Left lung (tissue), 14 donors: ENCODE results near the gene GSTA4. TPM values are rescaled to one million over a fixed set of nuclear protein-coding genes. Genes with fewer than 3 reads are reported as not detected.
"Not testable (repeated sequence)": the region's sequence is repeated elsewhere in the genome, so short reads cannot be mapped to it uniquely, and the experiment has no call there.

Experiments used
- ATAC-seq: fragments of 200-7000 bp; cut with Tn5 transposase; one replicate; pipeline ENCODE4 v1.9.1; 2020; ENCODE audit warnings: moderate library complexity
- DNase-seq, 4 donors: peaks; one replicate each; pipeline ENCODE4 v3.0.0-alpha.2; 2013 to 2020
- H3K27ac ChIP-seq, 2 donors: fragments of 200-600 bp; sonication (generic) in 1 of 2; one replicate each; pipeline versions ENCODE4 v1.5.0 to v1.8.0; 2020 to 2021
- H3K27me3 ChIP-seq, 2 donors: fragments of 200-600 bp; sonication (generic) in 1 of 2; one replicate each; pipeline versions ENCODE4 v1.5.0 to v1.8.0; 2020 to 2021
- H3K36me3 ChIP-seq, 2 donors: fragments of 200-600 bp; sonication (generic) in 1 of 2; one replicate each; pipeline versions ENCODE4 v1.5.0 to v1.8.0; 2020 to 2021
- H3K4me1 ChIP-seq, 2 donors: fragments of 200-600 bp; one replicate each; pipeline ENCODE4 v1.8.0; 2021
- H3K4me3 ChIP-seq, 2 donors: fragments of 200-600 bp; sonication (generic) in 1 of 2; one replicate each; pipeline versions ENCODE4 v1.5.0 to v1.8.0; 2020 to 2021; ENCODE audit warnings: mild to moderate bottlenecking in 1 of 2
- H3K9me3 ChIP-seq, 2 donors: fragments of 200-600 bp; sonication (generic) in 1 of 2; one replicate each; pipeline versions ENCODE4 v1.5.0 to v1.8.0; 2020 to 2021
- CTCF ChIP-seq, 2 donors: fragments of 200-600 bp; sonication (generic) in 1 of 2; IDR thresholded peaks; one replicate each; pipeline versions ENCODE4 v1.5.0 to v1.8.0; 2021; ENCODE audit warnings: antibody characterized with exemption in 2 of 2
- intact Hi-C, 2 donors: fragments of 100-400 bp; cut with DNase I; formaldehyde crosslinking; loops; one replicate each; pipeline versions ENCODE4 v1.11.2 to v1.14.2; 2022
- long read RNA-seq, 12 donors: library from polyadenylated mRNA in 2 of 12; unstranded in 2 of 12; transcript quantifications; one replicate each; pipeline ENCODE4 v2.0.0 and lab custom pipeline, GENCODE V29; 2019 to 2026
- polyA plus RNA-seq, 6 donors: library from polyadenylated mRNA; unstranded; fragments of 120-200 nt; gene quantifications; one replicate each; pipeline ENCODE4 v1.2.1, GENCODE V29; 2013; ENCODE audit not compliant: insufficient read length in 6 of 6
- total RNA-seq, 2 donors: library from RNA; stranded (reverse); fragmentation: NEBNext Ultra II Directional; extraction: Animal tissue kit (Norgen Biotek cat#: 25700); gene quantifications; one replicate each; pipeline ENCODE4 v1.2.1, GENCODE V29; 2021
- donor health status: DM: no; HTN: yes; CAD: no.
- donor health status: DM: no; HTN: no; CAD: no.

The GSTA4 gene
- 10 to 100 TPM; 49.1 to 63.0 TPM for total RNA-seq
- polyA plus RNA-seq, result 100 to 1,000 TPM; 121 to 138 (median 133) TPM
- long read RNA-seq, donor 1, transcript GSTA4-203 (7 exons, 1,334 nt), result major isoform, 49 of 97 reads
- long read RNA-seq, donor 1, partial matches to known transcripts, result 48 of 97 reads
- long read RNA-seq, donor 1, other reads (novel, unspliced or antisense), result 0 of 97 reads
- long read RNA-seq, donor 2, transcript GSTA4-203 (7 exons, 1,334 nt), result major isoform, 27 of 82 reads
- long read RNA-seq, donor 2, partial matches to known transcripts, result 54 of 82 reads
- long read RNA-seq, donor 2, other reads (novel, unspliced or antisense), result 0 of 82 reads
- long read RNA-seq, donor 3, transcript GSTA4-203 (7 exons, 1,334 nt), result major isoform, 49 of 79 reads
- long read RNA-seq, donor 3, partial matches to known transcripts, result 29 of 79 reads
- long read RNA-seq, donor 3, other reads (novel, unspliced or antisense), result 0 of 79 reads
- long read RNA-seq, donor 4, transcript GSTA4-203 (7 exons, 1,334 nt), result major isoform, 31 of 49 reads
- long read RNA-seq, donor 4, partial matches to known transcripts, result 12 of 49 reads
- long read RNA-seq, donor 4, other reads (novel, unspliced or antisense), result 6 of 49 reads
- long read RNA-seq, donor 5, transcript GSTA4-203 (7 exons, 1,334 nt), result major isoform, 35 of 85 reads
- long read RNA-seq, donor 5, partial matches to known transcripts, result 48 of 85 reads
- long read RNA-seq, donor 5, other reads (novel, unspliced or antisense), result 0 of 85 reads
- long read RNA-seq, donor 6, transcript GSTA4-203 (7 exons, 1,334 nt), result major isoform, 55 of 110 reads
- long read RNA-seq, donor 6, partial matches to known transcripts, result 52 of 110 reads
- long read RNA-seq, donor 6, other reads (novel, unspliced or antisense), result 0 of 110 reads
- long read RNA-seq, donor 7, transcript GSTA4-203 (7 exons, 1,334 nt), result major isoform, 21 of 32 reads
- long read RNA-seq, donor 7, partial matches to known transcripts, result 11 of 32 reads
- long read RNA-seq, donor 7, other reads (novel, unspliced or antisense), result 0 of 32 reads
- long read RNA-seq, donor 8, transcript GSTA4-203 (7 exons, 1,334 nt), result major isoform, 19 of 26 reads
- long read RNA-seq, donor 8, partial matches to known transcripts, result 6 of 26 reads
- long read RNA-seq, donor 8, other reads (novel, unspliced or antisense), result 0 of 26 reads
- long read RNA-seq, donor 9, result 0 reads
- long read RNA-seq, donor 10, transcript GSTA4-203 (7 exons, 1,334 nt), result major isoform, 46 of 59 reads
- long read RNA-seq, donor 10, partial matches to known transcripts, result 7 of 59 reads
- long read RNA-seq, donor 10, other reads (novel, unspliced or antisense), result 6 of 59 reads
- long read RNA-seq, donor 11, transcript GSTA4-203 (7 exons, 1,334 nt), result major isoform, 67 of 129 reads
- long read RNA-seq, donor 11, partial matches to known transcripts, result 62 of 129 reads
- long read RNA-seq, donor 11, other reads (novel, unspliced or antisense), result 0 of 129 reads
- long read RNA-seq, donor 12, transcript GSTA4-203 (7 exons, 1,334 nt), result major isoform, 25 of 56 reads
- long read RNA-seq, donor 12, partial matches to known transcripts, result 30 of 56 reads
- long read RNA-seq, donor 12, other reads (novel, unspliced or antisense), result 0 of 56 reads

GRCh38 chr6:52995089-52995912, at the start of gene GSTA4:
Gene GSTA4 (minus strand): TSS chr6:52995284. CDS start chr6:52994243, 1,041 bp downstream.
- H3K36me3 ChIP-seq, intact Hi-C loops, H3K27me3 ChIP-seq, H3K9me3 ChIP-seq: not testable (repeated sequence)
- peaks cover 7 to 17% of the 10 kb centered on the region in 2 donors for H3K4me1 ChIP-seq
- ATAC-seq (peak; percentile 98), DNase-seq (peak; percentile 96 to 99 (median 98))
- TF ChIP-seq CTCF (IDR thresholded peaks at IDR 0.05), result peak; percentile 61 to 70
- H3K27ac ChIP-seq, result peak within 1 kb of the TSS; percentile 98 to 99
- H3K4me3 ChIP-seq, result peak within 1 kb of the TSS; percentile 54 to 83

GRCh38 chr6:53044572-53044971, 49.5 kb upstream of the GSTA4 start:
- peaks cover 0 to 7% of the 10 kb centered on the region in 2 donors for H3K4me1 ChIP-seq
- intact Hi-C loops, result no loop called here

GRCh38 chr6:53044071-53044470, 49.0 kb upstream of the GSTA4 start:
- no peak for DNase-seq

More at GRCh38 chr6:53044572-53044971, 49.5 kb upstream of the GSTA4 start:
- no peak overlapping the region for H3K4me3 ChIP-seq
- H3K27ac ChIP-seq, result no peak overlapping the region
- DNase-seq (no peak), ATAC-seq (no peak)
- H3K36me3 ChIP-seq, result peaks cover 0 to 18% of the 10 kb centered on the region in 2 donors
- no peak for TF ChIP-seq CTCF (IDR thresholded peaks at IDR 0.05)
- no peaks in the 10 kb centered on the region for H3K9me3 ChIP-seq
- H3K27me3 ChIP-seq, result no peaks in the 10 kb centered on the region

More at GRCh38 chr6:53044071-53044470, 49.0 kb upstream of the GSTA4 start:
- Histone ChIP-seq H3K36me3 (peaks cover 0 to 23% of the 10 kb centered on the region in 2 donors), H3K27me3 (no peaks in the 10 kb centered on the region), H3K9me3 (no peaks in the 10 kb centered on the region), H3K4me1 (peaks cover 0 to 7% of the 10 kb centered on the region in 2 donors), H3K27ac (peak overlapping the region in 1 of 2 donors; percentile 63), H3K4me3 (no peak overlapping the region)
- intact Hi-C loops, result no loop called here
- ATAC-seq, result peak; percentile 29
- no peak for TF ChIP-seq CTCF (IDR thresholded peaks at IDR 0.05)
